ENCODE results near the gene SIGLEC1. TPM values are rescaled to one million over a fixed set of nuclear protein-coding genes. Genes with fewer than 3 reads are reported as not detected.

Gene SIGLEC1
- total RNA-seq, 1 donor from 2014 or later, result 8.2 TPM

- DNase-seq (ENCODE audit: low spot score), result no peak
Measured at GRCh38 chr20:3728876-3729275, 16.5 kb upstream of the SIGLEC1 start.

GRCh38 chr20:3728354-3728753, 16.0 kb upstream of the SIGLEC1 start:
- no peak for DNase-seq (ENCODE audit: low spot score)

GRCh38 chr20:3727401-3728021, 15.1 kb upstream of the SIGLEC1 start:
- DNase-seq (ENCODE audit: low spot score), result no peak

- no peak for DNase-seq (ENCODE audit: low spot score)
Measured at GRCh38 chr20:3724356-3724755, 12.0 kb upstream of the SIGLEC1 start.

- no peak for DNase-seq (ENCODE audit: low spot score)
Measured at GRCh38 chr20:3723284-3723683, 10.9 kb upstream of the SIGLEC1 start.

- no peak for DNase-seq (ENCODE audit: low spot score)
Measured at GRCh38 chr20:3721912-3722311, 9.5 kb upstream of the SIGLEC1 start.

GRCh38 chr20:3720626-3721025, 8.2 kb upstream of the SIGLEC1 start:
- no peak for DNase-seq (ENCODE audit: low spot score)

GRCh38 chr20:3720068-3720467, 7.7 kb upstream of the SIGLEC1 start:
- DNase-seq (ENCODE audit: low spot score), result no peak

GRCh38 chr20:3719046-3719445, 6.6 kb upstream of the SIGLEC1 start:
- DNase-seq (ENCODE audit: low spot score), result no peak

GRCh38 chr20:3716195-3716834, 3.9 kb upstream of the SIGLEC1 start:
- no peak for DNase-seq (ENCODE audit: low spot score)

- DNase-seq (ENCODE audit: low spot score), result no peak
Measured at GRCh38 chr20:3714092-3714491, 1.7 kb upstream of the SIGLEC1 start.

GRCh38 chr20:3711484-3711941, 887 bp downstream of the SIGLEC1 start:
- DNase-seq (ENCODE audit: low spot score), result no peak

GRCh38 chr20:3710703-3711483, 1.5 kb downstream of the SIGLEC1 start:
- peak; percentile 63 for DNase-seq (ENCODE audit: low spot score)

- no peak for DNase-seq (ENCODE audit: low spot score)
Measured at GRCh38 chr20:3710011-3710466, 2.4 kb downstream of the SIGLEC1 start.

- no peak for DNase-seq (ENCODE audit: low spot score)
Measured at GRCh38 chr20:3707508-3707899, 4.9 kb downstream of the SIGLEC1 start.

- no peak for DNase-seq (ENCODE audit: low spot score)
Measured at GRCh38 chr20:3706774-3707507, 5.5 kb downstream of the SIGLEC1 start.

- no peak for DNase-seq (ENCODE audit: low spot score)
Measured at GRCh38 chr20:3705970-3706739, 6.2 kb downstream of the SIGLEC1 start.

GRCh38 chr20:3705491-3705969, 6.9 kb downstream of the SIGLEC1 start:
- no peak for DNase-seq (ENCODE audit: low spot score)

- DNase-seq (ENCODE audit: low spot score), result no peak
Measured at GRCh38 chr20:3704087-3704486, 8.3 kb downstream of the SIGLEC1 start.

GRCh38 chr20:3702611-3703391, 9.6 kb downstream of the SIGLEC1 start:
- no peak for DNase-seq (ENCODE audit: low spot score)
